ENCODE results near the gene SLC25A6. TPM values are rescaled to one million over a fixed set of nuclear protein-coding genes. Genes with fewer than 3 reads are reported as not detected.

Gene SLC25A6
- total RNA-seq (100 to 1,000 TPM; 188 to 398 (median 252) TPM), polyA plus RNA-seq (100 to 1,000 TPM; 208 to 229 TPM)

DNA sequence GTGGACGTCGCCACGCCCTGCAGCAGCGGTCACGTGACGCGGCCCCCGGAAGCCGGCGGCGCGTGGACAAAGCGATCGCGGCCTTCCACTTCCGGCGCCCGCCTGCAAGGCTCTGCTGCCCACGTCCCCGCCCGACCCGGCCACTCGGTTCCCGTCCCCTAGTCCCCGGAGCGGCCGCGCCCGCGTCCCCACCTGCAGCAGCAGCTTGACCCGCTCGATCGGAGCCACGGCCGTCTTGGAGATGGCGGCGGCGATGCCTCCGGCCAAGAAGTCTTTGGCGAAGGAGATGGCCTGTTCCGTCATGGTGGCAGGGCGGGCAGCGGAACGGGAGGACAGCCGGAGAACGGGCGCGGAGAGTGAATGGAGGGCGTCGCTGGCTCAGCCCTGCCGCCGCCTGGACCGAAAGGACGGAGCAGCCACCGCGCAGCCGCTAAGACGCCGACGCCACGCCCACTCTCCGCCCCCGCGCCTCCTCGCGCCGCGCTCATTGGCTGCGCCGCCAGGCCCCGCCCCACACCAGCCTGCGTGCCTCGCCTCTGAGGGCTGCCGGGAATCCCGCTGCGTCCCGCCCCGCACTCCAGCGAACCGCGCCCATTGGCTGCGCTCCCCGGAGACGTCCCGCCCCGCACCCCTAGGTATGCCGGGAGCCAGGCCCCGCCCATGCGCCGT is at the start of gene SLC25A6:
TSS of gene SLC25A6 (minus strand) at position 407 of the 669 bp plus-strand sequence. CDS start at position 303, 104 bp downstream.
- intact Hi-C loops (cut with DNase I) = loop anchor here in 1 of 3 donors (10.0 kb wide), 1 partner anchor 53 kb away; no protein-coding TSS in a partner anchor
- ATAC-seq = peak; percentile 92 to 96 (median 93)
- Histone ChIP-seq H3K36me3 (peaks cover 5 to 35% (median 25%) of the 10 kb centered on the region in 3 donors), H3K4me3 (peak within 1 kb of the TSS; percentile 86 to 99 (median 91)), H3K9me3 (no peaks in the 10 kb centered on the region), H3K4me1 (peaks cover 5 to 16% (median 11%) of the 10 kb centered on the region in 3 donors), H3K27me3 (no peaks in the 10 kb centered on the region), H3K27ac (peak within 1 kb of the TSS; percentile 92 to 97 (median 94))
- WGBS, 2 donors = 0 to 1% methylated on average over 60 to 90 of the region's 90 CpGs
- DNase-seq = peak; percentile 98 to 100 (median 100)
- TF ChIP-seq CTCF (IDR thresholded peaks at IDR 0.05) = no peak
- FAIRE-seq = no peak

GRCh38 chrX:1440506-1440905 is 48.6 kb upstream of the SLC25A6 start:
- Histone ChIP-seq H3K27me3 (no peaks in the 10 kb centered on the region), H3K4me3 (no peak overlapping the region), H3K4me1 (no peaks in the 10 kb centered on the region), H3K9me3 (no peaks in the 10 kb centered on the region), H3K27ac (no peak overlapping the region), H3K36me3 (peaks cover 0 to 8% (median 0%) of the 10 kb centered on the region in 3 donors)
- TF ChIP-seq CTCF (IDR thresholded peaks at IDR 0.05) = no peak
- peak in 2 of 6 donors; percentile 7 to 12 for DNase-seq
- intact Hi-C loops (cut with DNase I) = loop anchor here in 1 of 3 donors (10.0 kb wide), 1 partner anchor 46 kb away; the partner anchor contains the start of gene SLC25A6
- ATAC-seq = no peak
- WGBS, 2 donors = 97 to 100% methylated on average over 6 of the region's 6 CpGs
- no peak for FAIRE-seq

DNA sequence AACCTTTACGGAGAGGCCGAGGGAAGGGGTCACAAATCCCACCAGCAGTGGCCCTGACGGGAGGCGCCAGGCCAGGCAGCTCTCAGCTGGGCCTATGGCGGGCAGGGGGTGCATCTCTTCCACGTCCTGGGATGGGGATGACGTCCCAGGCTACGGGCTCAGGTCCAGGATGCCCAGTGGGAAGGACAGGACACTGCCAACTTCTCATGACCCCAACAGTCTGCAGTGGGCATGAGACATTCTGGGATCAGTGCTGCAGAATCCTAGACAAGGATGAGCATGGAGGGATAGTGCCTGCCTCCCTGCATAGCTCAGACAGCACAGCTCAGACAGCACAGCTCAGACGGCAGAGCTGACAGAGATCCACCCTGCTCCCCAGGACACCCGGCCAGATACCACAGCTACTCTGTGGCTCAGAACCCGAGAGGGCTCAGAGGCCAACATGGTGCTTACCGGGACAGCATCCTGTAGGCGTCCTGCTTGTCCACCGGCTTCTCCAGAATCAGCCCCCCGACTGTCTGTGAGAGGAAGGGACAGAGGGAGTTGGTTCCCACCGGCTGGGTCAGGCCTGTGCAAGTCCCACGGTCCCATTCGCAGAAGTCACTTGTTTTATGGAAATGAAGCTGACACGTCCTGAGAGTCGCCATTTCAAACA is 43.5 kb upstream of the SLC25A6 start:
- peak in 2 of 6 donors; percentile 45 to 62 for DNase-seq

DNA sequence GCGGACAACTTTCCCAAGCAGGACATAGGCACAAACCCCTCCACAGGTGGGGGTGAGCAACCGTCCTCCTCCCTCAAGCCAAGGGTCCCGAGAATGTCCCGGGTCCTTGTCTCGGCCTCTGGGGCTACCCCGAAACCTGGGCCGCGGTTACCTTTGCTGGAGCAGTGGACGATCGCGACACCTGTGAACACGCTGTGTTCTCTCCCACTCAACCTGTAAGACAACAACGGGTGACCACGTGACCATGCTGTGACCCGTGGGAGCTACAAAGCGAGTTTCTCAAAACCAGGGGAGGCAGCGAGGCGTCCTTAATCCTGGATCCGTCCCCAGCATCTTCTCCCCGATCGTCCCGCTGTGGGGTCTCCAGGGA is 42.9 kb upstream of the SLC25A6 start:
- Histone ChIP-seq H3K36me3 (peaks cover 0 to 8% (median 0%) of the 10 kb centered on the region in 3 donors), H3K4me1 (no peaks in the 10 kb centered on the region), H3K27ac (no peak overlapping the region), H3K9me3 (no peaks in the 10 kb centered on the region), H3K4me3 (no peak overlapping the region), H3K27me3 (no peaks in the 10 kb centered on the region)
- no peak for TF ChIP-seq CTCF (IDR thresholded peaks at IDR 0.05)
- no peak for FAIRE-seq
- peak in 2 of 6 donors; percentile 35 to 51 for DNase-seq
- ATAC-seq = no peak
- intact Hi-C loops (cut with DNase I) = no loop called here
- 96% methylated on average over 22 of the region's 22 CpGs for WGBS, 2 donors

More for the DNA sequence above, 43.5 kb upstream of the SLC25A6 start:
- Histone ChIP-seq H3K4me3 (no peak overlapping the region), H3K4me1 (no peaks in the 10 kb centered on the region), H3K9me3 (no peaks in the 10 kb centered on the region), H3K27me3 (no peaks in the 10 kb centered on the region), H3K36me3 (peaks cover 0 to 8% (median 0%) of the 10 kb centered on the region in 3 donors), H3K27ac (no peak overlapping the region)
- ATAC-seq (no peak), FAIRE-seq (no peak)
- intact Hi-C loops (cut with DNase I) = no loop called here
- TF ChIP-seq CTCF (IDR thresholded peaks at IDR 0.05) = no peak
- WGBS, 2 donors = 92 to 96% methylated on average over 20 of the region's 20 CpGs
